Suprapubic skin (tissue), 4 donors: ENCODE measurements around the gene KIF5A. TPM values are rescaled to one million over a fixed set of nuclear protein-coding genes. Genes with fewer than 3 reads are reported as not detected.

Experiments used
- DNase-seq, 2 donors: peaks; one replicate each; pipeline ENCODE4 v3.0.0-alpha.2; 2019; ENCODE audit warnings: low spot score in 2 of 2
- H3K27ac ChIP-seq: fragments of 200-600 bp; sonication (generic); one replicate; pipeline ENCODE4 v1.5.1; 2019
- H3K27me3 ChIP-seq: fragments of 200-600 bp; sonication (generic); one replicate; pipeline ENCODE4 v1.5.1; 2019
- H3K36me3 ChIP-seq: fragments of 200-600 bp; sonication (generic); one replicate; pipeline ENCODE4 v1.5.1; 2019
- H3K4me1 ChIP-seq: fragments of 200-600 bp; sonication (generic); one replicate; pipeline ENCODE4 v1.5.1; 2019
- H3K4me3 ChIP-seq: fragments of 200-600 bp; sonication (generic); one replicate; pipeline ENCODE4 v1.5.1; 2019; ENCODE audit warnings: mild to moderate bottlenecking
- H3K9me3 ChIP-seq: fragments of 200-600 bp; sonication (generic); one replicate; pipeline ENCODE4 v1.5.1; 2019
- EP300 ChIP-seq: sonication (generic); formaldehyde crosslinking; IDR thresholded peaks from one replicate; pipeline ENCODE4 v1.6.1; 2017; ENCODE audit warnings: antibody characterized with exemption
- POLR2A ChIP-seq, 2 donors: fragments of 450-650 bp; IDR thresholded peaks; one replicate each; pipeline ENCODE4 v1.6.1; 2017; ENCODE audit warnings: antibody characterized with exemption in 2 of 2, mild to moderate bottlenecking in 2 of 2, moderate library complexity in 2 of 2
- POLR2AphosphoS5 ChIP-seq, 3 donors: sonication (generic); formaldehyde crosslinking; IDR thresholded peaks; one replicate each; pipeline ENCODE4 v1.6.1; 2017; ENCODE audit warnings: antibody characterized with exemption in 3 of 3
- WGBS: methylation state at CpG from one replicate; pipeline ENCODE4 v1.1.5; 2018; 5-methylcytosine and 5-hydroxymethylcytosine counted together
- total RNA-seq, 4 donors: library from RNA; depleted of rRNA; stranded (reverse); fragments of >200 nt; gene quantifications; one replicate each; pipeline ENCODE4 v1.1.0, GENCODE V29; 2016
- TF ChIP-seq, protein P1 (sequence below), 2 donors: fragments of 200-600 bp in 1 of 2; fragments of 450-650 bp in 1 of 2; sonication (generic) in 1 of 2; IDR thresholded peaks; one replicate each; pipeline ENCODE4 v1.5.1; 2016 to 2019; ENCODE audit warnings: antibody characterized with exemption in 2 of 2, mild to moderate bottlenecking in 1 of 2, moderate library complexity in 1 of 2

Gene KIF5A
- total RNA-seq, 4 donors from 2014 or later: 0.08 to 0.23 TPM; not detected in 2

GRCh38 chr12:57547288-57548012, 2.4 kb upstream of the KIF5A start:
- Histone ChIP-seq H3K4me3 (peak overlapping the region; percentile 97), H3K27ac (no peak overlapping the region), H3K36me3 (peaks cover 5% of the 10 kb centered on the region), H3K4me1 (peaks cover 32% of the 10 kb centered on the region), H3K27me3 (peaks cover 31% of the 10 kb centered on the region), H3K9me3 (no peaks in the 10 kb centered on the region)
- WGBS: 21% methylated on average over 9 of the region's 9 CpGs
- TF ChIP-seq POLR2A (IDR thresholded peaks at IDR 0.05): no peak
- TF ChIP-seq EP300: no peak
- TF ChIP-seq, protein P1, sequence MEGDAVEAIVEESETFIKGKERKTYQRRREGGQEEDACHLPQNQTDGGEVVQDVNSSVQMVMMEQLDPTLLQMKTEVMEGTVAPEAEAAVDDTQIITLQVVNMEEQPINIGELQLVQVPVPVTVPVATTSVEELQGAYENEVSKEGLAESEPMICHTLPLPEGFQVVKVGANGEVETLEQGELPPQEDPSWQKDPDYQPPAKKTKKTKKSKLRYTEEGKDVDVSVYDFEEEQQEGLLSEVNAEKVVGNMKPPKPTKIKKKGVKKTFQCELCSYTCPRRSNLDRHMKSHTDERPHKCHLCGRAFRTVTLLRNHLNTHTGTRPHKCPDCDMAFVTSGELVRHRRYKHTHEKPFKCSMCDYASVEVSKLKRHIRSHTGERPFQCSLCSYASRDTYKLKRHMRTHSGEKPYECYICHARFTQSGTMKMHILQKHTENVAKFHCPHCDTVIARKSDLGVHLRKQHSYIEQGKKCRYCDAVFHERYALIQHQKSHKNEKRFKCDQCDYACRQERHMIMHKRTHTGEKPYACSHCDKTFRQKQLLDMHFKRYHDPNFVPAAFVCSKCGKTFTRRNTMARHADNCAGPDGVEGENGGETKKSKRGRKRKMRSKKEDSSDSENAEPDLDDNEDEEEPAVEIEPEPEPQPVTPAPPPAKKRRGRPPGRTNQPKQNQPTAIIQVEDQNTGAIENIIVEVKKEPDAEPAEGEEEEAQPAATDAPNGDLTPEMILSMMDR (IDR thresholded peaks at IDR 0.05): no peak
- no peak for TF ChIP-seq POLR2AphosphoS5 (IDR thresholded peaks at IDR 0.05)
- no peak for DNase-seq

DNA sequence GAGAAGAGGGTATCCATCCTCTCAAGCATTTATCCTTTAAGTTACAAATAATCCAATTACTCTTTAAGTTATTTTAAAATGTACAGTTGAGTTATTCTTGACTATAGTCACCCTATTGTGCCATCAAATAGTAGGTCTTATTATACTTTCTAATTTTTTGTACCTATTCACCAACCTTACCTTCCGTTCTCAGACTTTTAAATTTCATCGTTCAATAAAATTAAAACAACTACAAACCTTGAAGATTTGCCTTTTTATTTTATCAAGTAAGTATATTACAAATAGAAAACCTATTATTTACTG, 1.9 kb upstream of the KIF5A start:
- Histone ChIP-seq H3K9me3 (no peaks in the 10 kb centered on the region), H3K27ac (no peak overlapping the region), H3K4me3 (no peak overlapping the region), H3K4me1 (peaks cover 32% of the 10 kb centered on the region), H3K36me3 (no peaks in the 10 kb centered on the region), H3K27me3 (peaks cover 31% of the 10 kb centered on the region)
- TF ChIP-seq POLR2A (IDR thresholded peaks at IDR 0.05): no peak
- TF ChIP-seq, protein P1 (IDR thresholded peaks at IDR 0.05): no peak
- TF ChIP-seq POLR2AphosphoS5 (IDR thresholded peaks at IDR 0.05): no peak
- 96% methylated on average over 2 of the region's 2 CpGs for WGBS
- DNase-seq: no peak

- no peak for DNase-seq
- H3K9me3 ChIP-seq: no peaks in the 10 kb centered on the region
- no peak for TF ChIP-seq POLR2A (IDR thresholded peaks at IDR 0.05)
- TF ChIP-seq POLR2AphosphoS5 (IDR thresholded peaks at IDR 0.05): no peak
- no peak for TF ChIP-seq EP300
- TF ChIP-seq, protein P1 (IDR thresholded peaks at IDR 0.05): no peak
- H3K27me3 ChIP-seq: peaks cover 31% of the 10 kb centered on the region
- no peaks in the 10 kb centered on the region for H3K36me3 ChIP-seq
- 45% methylated on average over 2 of the region's 2 CpGs for WGBS
- no peak overlapping the region for H3K4me3 ChIP-seq
- H3K27ac ChIP-seq: no peak overlapping the region
- peaks cover 32% of the 10 kb centered on the region for H3K4me1 ChIP-seq
These were observed 1.4 kb upstream of the KIF5A start for GRCh38 chr12:57548488-57548887.

DNA sequence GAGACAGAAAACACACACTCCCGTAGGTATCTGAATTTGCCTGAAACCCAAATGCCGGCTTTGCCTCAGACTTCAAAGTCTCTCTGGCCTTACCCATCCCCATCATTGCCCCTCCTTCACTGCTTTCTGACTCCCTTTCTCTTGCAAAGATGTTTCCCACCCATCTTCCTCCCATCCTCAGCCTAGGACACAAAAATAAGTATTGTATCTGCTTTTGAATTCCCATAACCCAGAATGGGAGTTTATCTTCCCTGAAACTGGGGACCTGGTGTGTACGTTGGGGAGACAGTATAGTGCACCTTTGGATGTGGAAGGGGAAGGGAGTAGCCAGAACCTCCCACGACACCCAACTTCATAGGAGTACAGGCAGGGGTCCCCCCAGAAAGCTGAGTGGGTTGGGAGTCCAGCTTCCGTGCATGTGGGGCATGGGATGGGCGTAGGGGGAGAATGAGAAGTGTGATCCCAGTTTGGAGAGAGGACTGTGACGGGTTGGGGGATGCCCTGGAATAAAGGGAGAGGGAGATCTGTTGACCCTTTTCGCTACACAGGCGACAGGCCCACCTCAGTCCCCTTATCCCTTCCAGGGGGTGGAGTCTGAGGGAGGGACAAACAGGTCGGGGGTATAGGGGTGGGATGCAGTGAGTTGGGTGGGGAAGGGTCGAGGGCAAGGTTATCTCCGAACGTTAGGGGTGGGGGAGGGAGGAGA, 488 bp upstream of the KIF5A start:
- Histone ChIP-seq H3K4me1 (peaks cover 32% of the 10 kb centered on the region), H3K4me3 (peak overlapping the region; percentile 49), H3K36me3 (no peaks in the 10 kb centered on the region), H3K9me3 (no peaks in the 10 kb centered on the region), H3K27ac (no peak overlapping the region), H3K27me3 (peaks cover 32% of the 10 kb centered on the region)
- WGBS: 33% methylated on average over 13 of the region's 13 CpGs
- no peak for DNase-seq
- TF ChIP-seq POLR2A (IDR thresholded peaks at IDR 0.05) (no peak), EP300 (no peak), POLR2AphosphoS5 (IDR thresholded peaks at IDR 0.05) (no peak)
- TF ChIP-seq, protein P1 (IDR thresholded peaks at IDR 0.05): no peak

DNA sequence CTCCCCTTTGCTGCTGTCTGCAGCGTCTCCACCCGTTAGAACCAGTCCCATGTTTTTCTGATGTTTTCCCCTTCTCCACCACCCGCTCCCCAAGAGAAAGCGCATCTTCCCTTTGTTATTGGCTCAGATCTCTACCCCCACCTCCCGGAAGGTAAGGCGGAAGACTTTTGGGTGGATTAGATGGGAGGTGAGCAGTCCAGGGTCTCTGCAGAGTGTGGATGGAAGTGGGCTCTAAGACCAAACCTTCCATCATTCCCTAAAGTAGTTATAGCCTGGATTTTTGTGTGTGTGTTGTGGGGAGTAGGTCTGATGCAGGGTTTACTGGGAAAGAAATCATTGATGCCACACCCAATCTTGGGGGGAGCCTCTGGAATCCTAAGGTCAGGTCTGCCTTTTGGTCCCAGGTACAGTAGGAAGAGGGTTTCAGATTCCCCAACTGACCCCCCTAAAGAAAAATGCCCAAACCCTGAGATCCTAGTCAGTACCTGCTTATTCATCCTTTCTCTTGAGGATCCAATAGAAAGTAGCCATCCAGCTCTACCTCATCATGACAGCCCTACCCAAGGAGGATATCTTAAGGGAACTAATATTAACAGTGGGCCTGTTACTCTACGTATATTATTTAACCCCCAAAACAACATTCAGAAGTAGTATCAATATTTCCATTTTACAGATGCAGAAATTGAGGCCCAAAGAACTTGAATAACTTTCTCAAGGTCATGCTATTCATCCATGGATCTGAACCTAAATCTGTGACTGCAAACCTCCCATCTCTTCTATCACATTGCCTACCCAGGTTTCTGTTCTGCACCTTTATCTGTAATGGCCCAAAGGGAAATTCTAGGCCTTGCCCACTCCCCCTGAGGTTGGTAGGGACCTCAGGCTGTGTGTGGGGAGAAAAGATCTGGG, 1.1 kb downstream of the KIF5A start:
- no peaks in the 10 kb centered on the region for H3K9me3 ChIP-seq
- no peak for DNase-seq
- no peaks in the 10 kb centered on the region for H3K36me3 ChIP-seq
- TF ChIP-seq POLR2A (IDR thresholded peaks at IDR 0.05): no peak
- TF ChIP-seq POLR2AphosphoS5 (IDR thresholded peaks at IDR 0.05): no peak
- TF ChIP-seq EP300: no peak
- TF ChIP-seq, protein P1 (IDR thresholded peaks at IDR 0.05): no peak
- H3K4me3 ChIP-seq: no peak overlapping the region
- H3K27ac ChIP-seq: no peak overlapping the region
- 74% methylated on average over 7 of the region's 7 CpGs for WGBS
- peaks cover 20% of the 10 kb centered on the region for H3K4me1 ChIP-seq
- peaks cover 37% of the 10 kb centered on the region for H3K27me3 ChIP-seq
